HepG2 (cell line): ENCODE results near the gene FBXL20. TPM values are rescaled to one million over a fixed set of nuclear protein-coding genes. Genes with fewer than 3 reads are reported as not detected.
A peak's percentile ranks its signal among the peaks of the same experiment; 100 is the strongest.

Source experiments
- ATAC-seq: fragments of 200-7000 bp; cut with Tn5 transposase; 3 replicates; pipeline ENCODE4 v1.9.1; 2020; ENCODE audit warnings: mild to moderate bottlenecking, moderate library complexity
- BruUV-seq: library from RNA; stranded (reverse); fragments of 400-500 nt; replicated peaks from 2 replicates; lab custom pipeline; 2021; lab: Mats Ljungman, UMichigan
- CTCF ChIA-PET: fragments of 300-600 bp; formaldehyde crosslinking; extraction: SDS; loops from one replicate; lab custom pipeline; 2021; ENCODE audit warnings: low total read pairs, inconsistent platforms, low intra/inter-chr PET ratio; lab: Yijun Ruan, JAX
- POLR2A ChIA-PET: fragments of 350-600 bp; sonication (Branson Sonifier 250); formaldehyde crosslinking; loops from one replicate; lab custom pipeline; 2020; ENCODE audit warnings: antibody characterized with exemption, inconsistent platforms; lab: Yijun Ruan, JAX
- DNase-seq: peaks from one replicate; pipeline ENCODE4 v3.0.0-alpha.2; 2015; ENCODE audit warnings: low spot score
- FAIRE-seq: peaks from 3 replicates; lab custom pipeline; 2011; peaks lifted over from hg19 to GRCh38; lab: Jason Lieb, UNC
- H2AFZ ChIP-seq: one replicate; pipeline ENCODE4 v1.6.1; 2011; ENCODE audit warnings: low read length, inconsistent platforms
- H3K27ac ChIP-seq: fragments of 300-600 bp; 3 replicates; pipeline ENCODE4 v1.8.0; 2011; ENCODE audit warnings: mixed run types, mild to moderate bottlenecking, mixed read lengths, low read length, inconsistent platforms; ENCODE audit not compliant: insufficient read depth; ENCODE audit errors: extremely low read length
- H3K27me3 ChIP-seq, 2 experiments: fragments of 200-600 bp in 1 of 2; 2 replicates in 1 of 2; 3 replicates in 1 of 2; pipeline versions ENCODE4 v1.6.0 to v1.8.0; 2011; ENCODE audit warnings: low read length in 2 of 2, mild to moderate bottlenecking in 2 of 2, moderate library complexity in 2 of 2, inconsistent platforms in 1 of 2; ENCODE audit not compliant: insufficient read depth in 2 of 2, control insufficient read depth in 1 of 2
- H3K36me3 ChIP-seq, 2 experiments: fragments of 200-600 bp in 1 of 2; replicated peaks in 1 of 2; 2 replicates in 1 of 2; 3 replicates in 1 of 2; pipeline versions ENCODE4 v1.5.1 to v1.8.0; 2011; ENCODE audit warnings: low read length in 2 of 2, inconsistent platforms in 1 of 2; ENCODE audit not compliant: insufficient read depth in 2 of 2, control insufficient read depth in 1 of 2
- H3K4me1 ChIP-seq: 2 replicates; pipeline ENCODE4 v1.5.1; 2012; ENCODE audit warnings: low read length, inconsistent platforms; ENCODE audit not compliant: insufficient read depth
- H3K4me2 ChIP-seq: 2 replicates; pipeline ENCODE4 v1.6.0; 2011; ENCODE audit warnings: low read depth, low read length, inconsistent platforms
- H3K4me3 ChIP-seq, 3 experiments: fragments of 200-600 bp in 1 of 3; sonication (generic), shearing (Covaris generic) in 1 of 3; replicated peaks in 1 of 3; 2 replicates each; pipeline ENCODE4 v1.5.1; 2011 to 2016; ENCODE audit warnings: low read length in 3 of 3, inconsistent platforms in 2 of 3, low read depth in 2 of 3, mild to moderate bottlenecking in 2 of 3, control low read depth in 1 of 3, mixed read lengths in 1 of 3; ENCODE audit not compliant: insufficient read depth in 1 of 3
- H3K79me2 ChIP-seq: one replicate; pipeline ENCODE4 v1.6.1; 2011; ENCODE audit warnings: low read length, inconsistent platforms; ENCODE audit not compliant: insufficient read depth
- H3K9ac ChIP-seq: 2 replicates; pipeline ENCODE4 v1.6.0; 2011; ENCODE audit warnings: mild to moderate bottlenecking, low read depth, low read length, inconsistent platforms; ENCODE audit not compliant: insufficient read depth
- H3K9me3 ChIP-seq: 2 replicates; pipeline ENCODE4 v1.5.1; 2012; ENCODE audit warnings: mild to moderate bottlenecking, low read length
- H4K20me1 ChIP-seq: 2 replicates; pipeline ENCODE4 v1.6.0; 2011; ENCODE audit warnings: inconsistent platforms, mild to moderate bottlenecking, low read length, moderate library complexity; ENCODE audit not compliant: insufficient read depth
- ADNP ChIP-seq: sonication (generic); formaldehyde crosslinking; IDR thresholded peaks from 2 replicates; pipeline ENCODE4 v1.4.0; 2020; ENCODE audit warnings: missing genetic modification reagents
- FLYWCH1 ChIP-seq: sonication (generic); formaldehyde crosslinking; IDR thresholded peaks from 2 replicates; pipeline ENCODE4 v1.8.1; 2023; ENCODE audit warnings: mild to moderate bottlenecking, missing genetic modification reagents
- NCOA5 ChIP-seq: sonication (generic); formaldehyde crosslinking; IDR thresholded peaks from 2 replicates; pipeline ENCODE4 v1.4.0; 2020; ENCODE audit warnings: missing genetic modification reagents
- SAP130 ChIP-seq: IDR thresholded peaks from 2 replicates; pipeline ENCODE4 v1.6.1; 2016; ENCODE audit warnings: low read depth
- SNRNP70 ChIP-seq: fragments of 200-400 bp; formaldehyde crosslinking; IDR thresholded peaks from 2 replicates; pipeline ENCODE4 v1.6.1; 2017; ENCODE audit warnings: mild to moderate bottlenecking, low read depth, low read length, moderate library complexity
- XRCC5 ChIP-seq: fragments of 200-400 bp; formaldehyde crosslinking; optimal IDR thresholded peaks from 2 replicates; pipeline ENCODE3; 2017; ENCODE audit warnings: mild to moderate bottlenecking, low read length
- ZNF317 ChIP-seq: sonication (generic); formaldehyde crosslinking; IDR thresholded peaks from 2 replicates; pipeline ENCODE4 v1.5.0; 2020; ENCODE audit warnings: mild to moderate bottlenecking, missing genetic modification reagents
- ZNF510 ChIP-seq: sonication (generic); formaldehyde crosslinking; IDR thresholded peaks from 2 replicates; pipeline ENCODE4 v1.4.0; 2020; ENCODE audit warnings: low read depth, mild to moderate bottlenecking, missing genetic modification reagents
- ZSCAN9 ChIP-seq: IDR thresholded peaks from 2 replicates; pipeline ENCODE4 v1.6.1; 2016; ENCODE audit warnings: borderline replicate concordance
- WGBS: methylation state at CpG from one replicate; pipeline ENCODE4 v1.1.6; 2017; ENCODE audit warnings: low lambda C conversion rate; 5-methylcytosine and 5-hydroxymethylcytosine counted together
- in situ Hi-C: cut with HindIII; loops from 2 replicates; pipeline ENCODE4 v1.10.0; 2017; ENCODE audit warnings: low pct_unique_long_range_greater_than_20kb; ENCODE audit not compliant: extremely low pct_ligation_motif_present
- intact Hi-C: fragments of 100-400 bp; cut with micrococcal nuclease; formaldehyde crosslinking; loops from one replicate; pipeline ENCODE4 v1.10.0; 2022; ENCODE audit not compliant: unreplicated experiment
- polyA plus RNA-seq, 8 experiments: library from polyadenylated mRNA; depleted of rRNA in 3 of 8; stranded (reverse) in 7 of 8; unstranded in 1 of 8; fragments of >200 nt; fragmentation: Illumina TruSeq in 4 of 8; extraction: Trizol in 4 of 8; gene quantifications; 2 replicates each; pipeline versions ENCODE4 v1.2.1 to v1.2.3, GENCODE V29; 2011 to 2016; ENCODE audit warnings: low read depth in 4 of 8, missing spikeins in 1 of 8, mixed read lengths in 1 of 8; ENCODE audit not compliant: insufficient read depth in 1 of 8
- total RNA-seq, 5 experiments: library from RNA; depleted of rRNA; stranded (reverse); fragments of >200 nt; fragmentation: Illumina TruSeq; extraction: Trizol; gene quantifications; 2 replicates each; pipeline ENCODE4 v1.2.3, GENCODE V29; 2016; ENCODE audit warnings: low read depth in 1 of 5
- TF ChIP-seq, protein P1 (sequence below): sonication (generic); formaldehyde crosslinking; IDR thresholded peaks from 2 replicates; pipeline ENCODE4 v1.9.0; 2021; ENCODE audit warnings: missing genetic modification reagents, borderline replicate concordance
- TF ChIP-seq, protein P2 (sequence below): sonication (generic); formaldehyde crosslinking; IDR thresholded peaks from 2 replicates; pipeline ENCODE4 v1.4.0; 2020; ENCODE audit warnings: mild to moderate bottlenecking, missing genetic modification reagents
- TF ChIP-seq, protein P3 (sequence below): sonication (generic); formaldehyde crosslinking; IDR thresholded peaks from 2 replicates; pipeline ENCODE4 v1.8.1; 2023; ENCODE audit warnings: mild to moderate bottlenecking, missing genetic modification reagents
- TF ChIP-seq, protein P4 (sequence below): sonication (generic); formaldehyde crosslinking; conservative IDR thresholded peaks from 2 replicates; pipeline ENCODE4 v1.8.1; 2023; ENCODE audit warnings: missing genetic modification reagents

Gene FBXL20
- total and polyA plus RNA-seq, 2 of the 13 experiments (the other 11 are each of a cell fraction or from before 2014, with no cell fraction given): 10.2 to 10.3 TPM

DNA sequence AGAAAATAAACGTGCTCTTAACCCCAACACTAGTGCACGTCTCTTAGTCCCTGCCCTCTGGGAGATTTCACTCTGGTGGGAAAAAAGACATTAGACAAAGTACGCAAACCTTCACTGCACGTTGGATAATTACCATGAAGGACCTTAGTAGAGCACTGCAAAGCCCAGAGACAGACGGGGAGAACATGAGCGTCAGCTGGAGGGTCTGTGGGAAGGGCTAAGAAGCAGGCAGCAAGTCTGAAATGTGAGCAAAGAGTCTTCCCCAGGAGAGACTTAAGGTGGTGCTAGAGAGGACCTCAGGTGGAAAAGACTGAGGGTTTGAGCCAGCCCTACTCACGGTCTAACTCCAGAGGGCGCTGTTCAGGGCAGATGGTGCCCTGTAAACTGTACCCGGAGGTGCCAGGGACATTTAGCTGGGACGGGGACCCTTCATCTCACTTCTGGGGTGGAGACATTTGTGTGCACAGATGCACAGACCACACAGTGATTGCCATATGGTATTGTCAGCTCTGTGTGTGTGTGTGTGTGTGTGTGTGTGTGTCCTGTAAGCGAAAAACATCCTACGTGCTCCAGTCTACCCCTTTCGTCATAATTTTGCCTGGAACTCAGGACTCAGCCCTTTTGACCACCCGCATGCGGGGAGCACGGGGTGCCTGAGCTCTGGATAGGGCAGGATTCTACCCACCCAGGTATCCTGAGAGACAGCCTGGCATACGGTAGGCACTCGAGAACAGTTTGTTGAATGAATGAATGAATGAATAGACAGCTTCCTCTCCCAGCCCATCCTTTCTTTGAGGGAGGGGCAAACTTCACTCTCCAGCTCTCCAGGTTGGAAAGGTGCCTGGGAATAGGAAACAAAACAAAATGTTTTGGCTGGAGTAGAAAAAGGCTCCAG is 165.6 kb downstream of the FBXL20 start:
- H2AFZ ChIP-seq: no peak overlapping the region
- H3K27me3 ChIP-seq: peaks cover 2 to 24% of the 10 kb centered on the region in 2 experiments; a peak in 4 of 5 replicates
- no peaks in the 10 kb centered on the region for H3K9me3 ChIP-seq
- POLR2A ChIA-PET: interaction anchor here (1.9 kb wide), 1 partner anchor 36 kb away, joined by 7 read pairs; the partner anchor contains the start of gene RPL19
- FAIRE-seq (peak; percentile 75), ATAC-seq (peak; percentile 55), DNase-seq (peak; percentile 60)
- peaks cover 14% of the 10 kb centered on the region; the same call in 1 of the 2 replicates for H3K4me1 ChIP-seq
- no peaks in the 10 kb centered on the region for H3K36me3 ChIP-seq
- H3K79me2 ChIP-seq: no peaks in the 10 kb centered on the region
- H3K4me2 ChIP-seq: no peak overlapping the region
- H3K9ac ChIP-seq: no peak overlapping the region
- no peak overlapping the region for H3K27ac ChIP-seq
- in situ Hi-C loops (no loop called here), intact Hi-C loops (loop anchor here (10.0 kb wide), 1 partner anchor 251 kb away; no protein-coding TSS in a partner anchor)
- H3K4me3 ChIP-seq: no peak overlapping the region
- no peaks in the 10 kb centered on the region for H4K20me1 ChIP-seq
- WGBS: 23% methylated on average over 15 of the region's 18 CpGs
- BruUV-seq: no TSS peak
- CTCF ChIA-PET: interaction anchor here (1.4 to 1.5 kb wide), 3 partner anchors 9 to 41 kb away, joined by 3 to 7 read pairs (median 4); no protein-coding TSS in a partner anchor
- TF ChIP-seq ADNP (CRISPR knock-in tag): peak; percentile 71; the same call in 1 of the 2 replicates
- TF ChIP-seq XRCC5: peak; percentile 96
- TF ChIP-seq SNRNP70: no peak
- TF ChIP-seq FLYWCH1 (CRISPR knock-in tag): no peak
- no peak for TF ChIP-seq NCOA5 (CRISPR knock-in tag)
- TF ChIP-seq, protein P1, sequence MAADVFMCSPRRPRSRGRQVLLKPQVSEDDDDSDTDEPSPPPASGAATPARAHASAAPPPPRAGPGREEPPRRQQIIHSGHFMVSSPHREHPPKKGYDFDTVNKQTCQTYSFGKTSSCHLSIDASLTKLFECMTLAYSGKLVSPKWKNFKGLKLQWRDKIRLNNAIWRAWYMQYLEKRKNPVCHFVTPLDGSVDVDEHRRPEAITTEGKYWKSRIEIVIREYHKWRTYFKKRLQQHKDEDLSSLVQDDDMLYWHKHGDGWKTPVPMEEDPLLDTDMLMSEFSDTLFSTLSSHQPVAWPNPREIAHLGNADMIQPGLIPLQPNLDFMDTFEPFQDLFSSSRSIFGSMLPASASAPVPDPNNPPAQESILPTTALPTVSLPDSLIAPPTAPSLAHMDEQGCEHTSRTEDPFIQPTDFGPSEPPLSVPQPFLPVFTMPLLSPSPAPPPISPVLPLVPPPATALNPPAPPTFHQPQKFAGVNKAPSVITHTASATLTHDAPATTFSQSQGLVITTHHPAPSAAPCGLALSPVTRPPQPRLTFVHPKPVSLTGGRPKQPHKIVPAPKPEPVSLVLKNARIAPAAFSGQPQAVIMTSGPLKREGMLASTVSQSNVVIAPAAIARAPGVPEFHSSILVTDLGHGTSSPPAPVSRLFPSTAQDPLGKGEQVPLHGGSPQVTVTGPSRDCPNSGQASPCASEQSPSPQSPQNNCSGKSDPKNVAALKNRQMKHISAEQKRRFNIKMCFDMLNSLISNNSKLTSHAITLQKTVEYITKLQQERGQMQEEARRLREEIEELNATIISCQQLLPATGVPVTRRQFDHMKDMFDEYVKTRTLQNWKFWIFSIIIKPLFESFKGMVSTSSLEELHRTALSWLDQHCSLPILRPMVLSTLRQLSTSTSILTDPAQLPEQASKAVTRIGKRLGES: no peak
- TF ChIP-seq, protein P2, sequence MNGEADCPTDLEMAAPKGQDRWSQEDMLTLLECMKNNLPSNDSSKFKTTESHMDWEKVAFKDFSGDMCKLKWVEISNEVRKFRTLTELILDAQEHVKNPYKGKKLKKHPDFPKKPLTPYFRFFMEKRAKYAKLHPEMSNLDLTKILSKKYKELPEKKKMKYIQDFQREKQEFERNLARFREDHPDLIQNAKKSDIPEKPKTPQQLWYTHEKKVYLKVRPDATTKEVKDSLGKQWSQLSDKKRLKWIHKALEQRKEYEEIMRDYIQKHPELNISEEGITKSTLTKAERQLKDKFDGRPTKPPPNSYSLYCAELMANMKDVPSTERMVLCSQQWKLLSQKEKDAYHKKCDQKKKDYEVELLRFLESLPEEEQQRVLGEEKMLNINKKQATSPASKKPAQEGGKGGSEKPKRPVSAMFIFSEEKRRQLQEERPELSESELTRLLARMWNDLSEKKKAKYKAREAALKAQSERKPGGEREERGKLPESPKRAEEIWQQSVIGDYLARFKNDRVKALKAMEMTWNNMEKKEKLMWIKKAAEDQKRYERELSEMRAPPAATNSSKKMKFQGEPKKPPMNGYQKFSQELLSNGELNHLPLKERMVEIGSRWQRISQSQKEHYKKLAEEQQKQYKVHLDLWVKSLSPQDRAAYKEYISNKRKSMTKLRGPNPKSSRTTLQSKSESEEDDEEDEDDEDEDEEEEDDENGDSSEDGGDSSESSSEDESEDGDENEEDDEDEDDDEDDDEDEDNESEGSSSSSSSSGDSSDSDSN (CRISPR knock-in tag): no peak
- no peak for TF ChIP-seq ZSCAN9 (CRISPR knock-in tag)
- 0 out of 2 replicates have a peak, but pooled peaks have one; percentile 18 for TF ChIP-seq SAP130 (CRISPR knock-in tag)
- TF ChIP-seq, protein P3, sequence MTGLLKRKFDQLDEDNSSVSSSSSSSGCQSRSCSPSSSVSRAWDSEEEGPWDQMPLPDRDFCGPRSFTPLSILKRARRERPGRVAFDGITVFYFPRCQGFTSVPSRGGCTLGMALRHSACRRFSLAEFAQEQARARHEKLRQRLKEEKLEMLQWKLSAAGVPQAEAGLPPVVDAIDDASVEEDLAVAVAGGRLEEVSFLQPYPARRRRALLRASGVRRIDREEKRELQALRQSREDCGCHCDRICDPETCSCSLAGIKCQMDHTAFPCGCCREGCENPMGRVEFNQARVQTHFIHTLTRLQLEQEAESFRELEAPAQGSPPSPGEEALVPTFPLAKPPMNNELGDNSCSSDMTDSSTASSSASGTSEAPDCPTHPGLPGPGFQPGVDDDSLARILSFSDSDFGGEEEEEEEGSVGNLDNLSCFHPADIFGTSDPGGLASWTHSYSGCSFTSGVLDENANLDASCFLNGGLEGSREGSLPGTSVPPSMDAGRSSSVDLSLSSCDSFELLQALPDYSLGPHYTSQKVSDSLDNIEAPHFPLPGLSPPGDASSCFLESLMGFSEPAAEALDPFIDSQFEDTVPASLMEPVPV (CRISPR knock-in tag): no peak
- no peak for TF ChIP-seq ZNF510
- TF ChIP-seq ZNF317 (CRISPR knock-in tag): no peak
- TF ChIP-seq, protein P4, sequence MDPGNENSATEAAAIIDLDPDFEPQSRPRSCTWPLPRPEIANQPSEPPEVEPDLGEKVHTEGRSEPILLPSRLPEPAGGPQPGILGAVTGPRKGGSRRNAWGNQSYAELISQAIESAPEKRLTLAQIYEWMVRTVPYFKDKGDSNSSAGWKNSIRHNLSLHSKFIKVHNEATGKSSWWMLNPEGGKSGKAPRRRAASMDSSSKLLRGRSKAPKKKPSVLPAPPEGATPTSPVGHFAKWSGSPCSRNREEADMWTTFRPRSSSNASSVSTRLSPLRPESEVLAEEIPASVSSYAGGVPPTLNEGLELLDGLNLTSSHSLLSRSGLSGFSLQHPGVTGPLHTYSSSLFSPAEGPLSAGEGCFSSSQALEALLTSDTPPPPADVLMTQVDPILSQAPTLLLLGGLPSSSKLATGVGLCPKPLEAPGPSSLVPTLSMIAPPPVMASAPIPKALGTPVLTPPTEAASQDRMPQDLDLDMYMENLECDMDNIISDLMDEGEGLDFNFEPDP (CRISPR knock-in tag): no peak
